GM23248 (cell line): ENCODE results near the gene ITK.

Experiments
- EZH2 ChIP-seq: fragments of 200-600 bp; sonication (generic); IDR thresholded peaks from 2 replicates; pipeline ENCODE4 v1.6.1; 2018; ENCODE audit warnings: antibody characterized with exemption, mild to moderate bottlenecking; ENCODE audit not compliant: insufficient read depth, poor library complexity, severe bottlenecking
- EZH2phosphoT487 ChIP-seq: fragments of 200-600 bp; sonication (generic); IDR thresholded peaks from 2 replicates; pipeline ENCODE4 v1.6.1; 2018; ENCODE audit warnings: antibody characterized with exemption, moderate library complexity, mild to moderate bottlenecking, low read depth; ENCODE audit not compliant: insufficient read depth

DNA sequence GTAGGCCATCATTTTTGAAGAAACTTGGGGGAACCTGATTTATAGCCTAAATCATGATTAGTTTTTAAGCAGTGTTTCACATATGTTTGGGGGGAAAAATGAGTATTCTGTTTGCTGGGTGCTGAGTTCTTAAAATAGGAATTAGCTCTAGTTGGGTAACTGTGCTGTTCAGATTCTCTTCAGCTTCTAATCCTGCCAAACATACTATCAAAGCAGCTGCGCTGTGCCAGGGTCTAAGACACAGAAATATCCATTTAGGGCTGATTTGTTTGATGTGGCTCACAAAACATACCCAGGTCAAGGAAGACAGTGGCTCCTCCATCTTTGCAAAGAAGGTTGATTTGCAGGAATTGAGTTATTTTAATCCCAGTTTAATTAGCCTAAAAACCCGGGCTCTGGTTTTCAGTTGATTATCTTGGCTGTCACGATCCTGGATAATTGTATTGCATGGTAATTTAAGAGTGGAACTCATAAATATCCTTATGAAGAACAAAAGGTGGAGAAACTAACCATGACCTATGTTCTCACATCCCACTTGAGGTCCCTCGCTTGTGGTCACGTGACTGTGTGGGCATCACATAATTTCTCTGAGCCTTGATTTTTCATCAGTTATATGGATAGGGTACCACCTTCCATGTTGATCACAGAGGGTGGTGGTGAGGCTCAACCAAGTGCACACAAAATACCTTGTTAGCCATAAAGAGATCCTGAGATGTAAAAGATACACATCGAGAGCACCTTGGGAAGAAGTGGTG, 104.0 kb downstream of the ITK start:
- no peak for TF ChIP-seq EZH2
- TF ChIP-seq EZH2phosphoT487, result no peak
